ENCODE data around the gene CERS5. TPM values are rescaled to one million over a fixed set of nuclear protein-coding genes. Genes with fewer than 3 reads are reported as not detected.
"Not testable (repeated sequence)": the region's sequence is repeated elsewhere in the genome, so short reads cannot be mapped to it uniquely, and the experiment has no call there.

CERS5 gene
- total RNA-seq, 1 donor from 2014 or later, result 104 TPM

GRCh38 chr12:50187084-50187900 is 20.1 kb upstream of the CERS5 start:
- FAIRE-seq (no peak), DNase-seq (ENCODE audit: low spot score in 2 of 2) (no peak)

GRCh38 chr12:50186681-50187080 is 19.5 kb upstream of the CERS5 start:
- FAIRE-seq (no peak), DNase-seq (ENCODE audit: low spot score in 2 of 2) (no peak)

- DNase-seq (ENCODE audit: low spot score in 2 of 2) (no peak), FAIRE-seq (no peak)
Measured at GRCh38 chr12:50185970-50186663, 18.9 kb upstream of the CERS5 start.

DNA sequence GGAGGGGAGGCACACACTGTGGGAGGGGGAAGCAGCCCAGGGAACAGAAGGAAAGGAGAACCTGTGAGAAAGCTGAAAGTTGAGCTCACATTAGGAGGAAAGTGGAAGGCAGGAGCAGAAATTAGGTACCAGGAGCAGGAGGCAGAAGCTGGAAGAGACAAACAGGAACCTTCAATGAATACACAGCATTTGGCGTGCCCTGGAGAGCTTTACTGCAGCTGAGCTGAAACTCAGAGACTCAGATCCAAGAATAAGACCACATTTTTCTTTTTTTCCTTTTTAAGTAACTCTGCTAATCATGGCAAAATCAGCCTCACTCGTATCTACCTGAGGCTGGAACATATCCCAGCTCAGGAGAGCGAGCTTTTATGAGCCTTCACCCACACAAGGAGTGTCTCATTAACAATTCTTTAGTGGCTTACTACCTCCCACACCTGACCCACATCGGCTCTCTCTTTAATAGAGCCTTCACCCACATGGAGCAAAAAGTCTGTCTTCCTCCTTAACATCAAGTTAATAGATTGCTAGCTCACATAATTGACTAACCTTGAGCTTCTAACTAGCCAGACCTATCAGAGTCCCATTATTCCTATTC is 18.2 kb upstream of the CERS5 start:
- FAIRE-seq (no peak), DNase-seq (ENCODE audit: low spot score in 2 of 2) (no peak)

- no peak for FAIRE-seq
Measured at GRCh38 chr12:50184261-50184660, 17.1 kb upstream of the CERS5 start.

GRCh38 chr12:50182461-50182860 is 15.3 kb upstream of the CERS5 start:
- DNase-seq (ENCODE audit: low spot score in 2 of 2) (no peak), FAIRE-seq (no peak)

More at GRCh38 chr12:50184261-50184660, 17.1 kb upstream of the CERS5 start:
- no peak for DNase-seq (ENCODE audit: low spot score in 2 of 2)

DNA sequence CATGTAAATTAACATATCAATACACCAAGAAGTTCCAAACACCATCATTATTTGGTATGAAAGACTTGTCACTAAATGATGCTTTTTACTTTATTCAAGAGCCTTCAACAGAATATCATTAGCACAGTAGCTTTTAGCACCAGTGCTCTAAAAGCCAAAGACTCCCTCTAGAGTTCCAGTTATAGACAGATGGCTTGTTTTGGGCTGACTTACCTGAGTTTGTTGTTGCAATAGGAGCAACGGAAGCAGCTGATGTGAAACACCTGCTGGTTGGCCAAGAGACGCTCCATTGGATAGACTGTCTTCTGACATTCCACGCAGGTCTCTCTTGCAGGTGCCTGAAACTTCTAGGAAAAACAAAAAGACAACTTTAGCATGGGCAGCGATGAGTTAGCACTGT is 14.5 kb upstream of the CERS5 start:
- no peak for DNase-seq (ENCODE audit: low spot score in 2 of 2)
- FAIRE-seq, result no peak

- DNase-seq (ENCODE audit: low spot score in 2 of 2) (no peak), FAIRE-seq (no peak)
Measured at GRCh38 chr12:50175716-50176026, 8.5 kb upstream of the CERS5 start.

DNA sequence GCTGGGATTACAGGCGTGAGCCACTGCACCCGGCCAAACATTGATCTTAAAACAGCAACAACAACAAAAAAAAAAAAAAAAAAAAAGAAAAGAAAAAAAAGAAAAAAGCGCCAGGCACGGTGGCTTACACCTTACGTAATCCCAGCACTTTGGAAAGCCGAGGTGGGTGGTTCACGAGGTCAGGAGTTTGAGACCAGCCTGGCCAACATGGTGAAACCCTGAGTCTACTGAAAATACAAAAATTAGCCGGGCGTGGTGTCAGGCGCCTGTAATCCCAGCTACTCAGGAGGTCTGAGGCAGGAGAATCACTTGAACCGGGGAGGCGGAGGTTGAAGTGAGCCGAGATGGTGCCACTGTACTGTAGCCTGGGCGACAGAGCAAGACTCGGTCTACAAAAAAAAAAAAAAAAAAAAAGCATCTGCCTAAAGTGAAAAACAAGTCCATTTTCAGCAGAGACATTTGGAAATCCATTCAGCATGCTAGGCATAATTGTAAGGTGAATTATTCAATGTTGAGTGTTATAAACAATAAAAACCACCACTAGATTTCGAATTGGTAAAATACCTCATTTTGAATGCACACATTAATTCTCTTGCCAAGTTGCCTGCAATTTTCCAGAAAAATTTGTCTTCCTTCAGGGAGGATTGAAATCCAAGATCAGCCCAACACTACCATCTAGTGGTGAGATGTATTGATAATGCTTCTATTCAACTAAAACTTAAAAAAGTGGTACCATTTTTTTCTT is 8.0 kb upstream of the CERS5 start:
- DNase-seq (ENCODE audit: low spot score in 2 of 2) (peak; percentile 29 to 51), FAIRE-seq (peak; percentile 79)

DNA sequence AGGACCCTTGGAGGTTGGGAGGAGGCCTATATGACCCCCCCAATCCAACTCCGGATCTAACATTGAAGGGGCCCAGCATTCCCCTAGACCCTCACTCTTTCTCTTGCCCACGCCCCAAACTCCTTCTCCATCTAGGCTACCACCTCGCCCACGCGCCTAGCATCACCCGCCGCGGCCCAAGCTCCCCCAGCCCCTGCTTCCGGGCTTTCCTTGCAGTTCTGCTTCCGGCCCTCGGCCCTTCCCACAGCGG is 445 bp downstream of the CERS5 start:
- no peak for FAIRE-seq

DNA sequence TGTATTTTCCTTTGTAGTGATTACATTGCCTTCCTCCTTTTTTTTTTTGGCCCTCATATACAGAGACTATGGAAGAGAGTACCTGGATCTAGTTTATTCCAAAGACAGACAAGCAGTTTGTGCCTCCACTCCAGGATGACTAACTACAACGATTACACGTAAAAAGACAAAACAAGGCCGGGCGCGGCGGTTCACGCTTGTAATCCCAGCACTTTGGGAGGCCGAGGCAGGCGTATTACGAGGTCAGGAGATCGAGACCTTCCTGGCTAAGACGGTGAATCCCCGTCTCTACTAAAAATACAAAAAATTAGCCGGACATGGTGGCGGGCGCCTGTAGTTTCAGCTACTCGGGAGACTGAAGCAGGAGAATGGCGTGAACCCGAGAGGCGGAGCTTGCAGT is 2.2 kb downstream of the CERS5 start:
- FAIRE-seq (no peak), DNase-seq (ENCODE audit: low spot score in 2 of 2) (no peak)

More for the DNA sequence above, 445 bp downstream of the CERS5 start:
- DNase-seq (ENCODE audit: low spot score in 2 of 2), result no peak

- DNase-seq (ENCODE audit: low spot score in 2 of 2), result no peak
Measured at GRCh38 chr12:50162230-50162629, 4.9 kb downstream of the CERS5 start.

DNA sequence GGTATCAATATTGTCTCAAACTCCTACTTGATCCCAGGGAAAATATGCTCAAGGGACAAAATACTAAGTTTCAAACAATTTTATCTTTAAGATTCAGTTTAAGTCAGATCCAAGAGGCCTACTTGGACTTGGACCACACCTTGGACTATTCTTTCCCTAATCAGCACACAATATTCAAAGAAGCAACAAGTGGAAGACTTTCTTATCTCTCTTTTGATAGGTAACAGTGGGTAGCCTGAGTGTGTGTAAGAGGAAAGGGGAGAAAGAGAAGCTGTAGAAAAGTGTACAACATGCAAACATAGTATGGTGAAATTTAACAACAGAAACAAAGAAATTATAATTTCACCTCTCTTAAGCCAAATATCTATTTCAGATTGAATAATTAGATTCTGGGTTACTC is 6.5 kb downstream of the CERS5 start:
- FAIRE-seq, result no peak
- DNase-seq (ENCODE audit: low spot score in 2 of 2), result no peak

More at GRCh38 chr12:50162230-50162629, 4.9 kb downstream of the CERS5 start:
- FAIRE-seq, result no peak

DNA sequence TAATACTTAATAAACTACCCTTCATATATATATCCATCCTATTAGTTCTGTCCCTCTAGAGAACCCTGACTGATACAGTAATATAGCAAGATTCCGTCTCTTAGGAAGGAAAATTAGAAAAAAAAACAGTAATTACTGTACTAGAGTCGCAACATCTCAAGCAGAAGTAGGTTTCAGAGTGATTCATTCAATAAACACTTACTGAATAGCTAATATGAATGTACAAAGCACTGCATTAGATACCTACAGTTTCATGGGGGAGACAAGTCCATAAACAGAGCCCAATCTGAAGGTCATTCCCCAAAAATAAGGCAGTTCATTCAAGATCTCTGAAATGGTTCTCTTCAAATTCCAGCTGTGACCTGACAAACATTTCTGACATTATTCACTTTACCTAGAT is 9.9 kb downstream of the CERS5 start:
- no peak for DNase-seq (ENCODE audit: low spot score in 2 of 2)
- FAIRE-seq, result no peak

DNA sequence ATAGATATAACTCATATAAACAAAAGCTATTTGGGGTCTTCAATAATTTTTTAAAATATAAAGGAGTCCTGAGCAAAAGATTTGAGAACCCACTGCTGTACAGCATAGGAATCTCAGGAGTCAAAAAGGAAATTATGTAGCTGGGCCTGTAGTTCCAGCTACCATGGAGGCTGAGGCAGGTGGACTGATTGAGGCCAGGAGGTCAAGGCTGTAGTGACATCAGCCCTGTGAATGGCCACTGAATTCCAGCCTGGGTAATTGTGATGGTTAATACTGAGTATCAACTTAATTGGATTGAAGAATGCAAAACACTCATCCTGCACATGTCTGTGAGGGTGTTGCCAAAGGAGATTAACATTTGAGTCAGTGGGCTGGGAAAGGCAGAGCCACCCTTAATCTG is 10.5 kb downstream of the CERS5 start:
- DNase-seq (ENCODE audit: low spot score in 2 of 2), result no peak
- no peak for FAIRE-seq

DNA sequence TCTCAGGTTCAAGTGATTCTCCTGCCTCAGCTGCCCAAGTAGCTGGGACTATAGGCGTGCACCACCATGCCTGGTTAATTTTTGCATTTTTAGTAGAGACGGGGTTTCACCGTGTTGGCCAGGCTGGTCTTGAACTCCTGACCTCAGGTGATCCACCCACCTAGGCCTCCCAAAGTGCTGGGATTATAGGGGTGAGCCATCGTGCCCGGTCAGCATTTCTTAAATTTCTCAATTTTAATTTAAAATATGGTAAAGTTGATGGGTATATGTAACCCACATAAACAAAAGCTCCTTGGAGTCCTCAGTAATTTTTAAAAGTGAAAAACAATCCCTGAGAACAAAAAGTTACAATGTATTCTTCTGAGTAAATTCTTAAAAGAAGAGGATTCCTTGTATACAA is 12.2 kb downstream of the CERS5 start:
- DNase-seq (ENCODE audit: low spot score in 2 of 2); FAIRE-seq: not testable (repeated sequence)

GRCh38 chr12:50151047-50151687 is 16.0 kb downstream of the CERS5 start:
- DNase-seq (ENCODE audit: low spot score in 2 of 2) (no peak), FAIRE-seq (no peak)

DNA sequence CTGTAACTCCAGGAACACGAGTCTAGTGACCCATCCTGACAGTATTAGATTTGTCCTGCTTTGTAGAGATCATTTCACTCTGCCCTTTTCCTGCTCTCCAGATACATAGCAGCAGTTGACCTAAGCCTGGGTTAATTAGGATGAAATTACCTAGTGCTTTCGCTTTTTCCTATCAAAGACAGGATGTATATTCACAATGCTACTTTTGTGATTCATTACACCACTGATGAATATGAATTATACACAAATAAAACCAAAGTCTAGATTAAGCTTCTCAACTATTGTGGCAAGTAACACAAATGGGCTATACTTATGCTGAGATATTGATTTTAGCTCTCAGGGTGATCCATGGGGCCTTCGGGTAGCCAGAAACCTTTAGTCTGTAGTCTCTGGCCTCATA is 17.9 kb downstream of the CERS5 start:
- DNase-seq (ENCODE audit: low spot score in 2 of 2), result no peak
- no peak for FAIRE-seq

DNA sequence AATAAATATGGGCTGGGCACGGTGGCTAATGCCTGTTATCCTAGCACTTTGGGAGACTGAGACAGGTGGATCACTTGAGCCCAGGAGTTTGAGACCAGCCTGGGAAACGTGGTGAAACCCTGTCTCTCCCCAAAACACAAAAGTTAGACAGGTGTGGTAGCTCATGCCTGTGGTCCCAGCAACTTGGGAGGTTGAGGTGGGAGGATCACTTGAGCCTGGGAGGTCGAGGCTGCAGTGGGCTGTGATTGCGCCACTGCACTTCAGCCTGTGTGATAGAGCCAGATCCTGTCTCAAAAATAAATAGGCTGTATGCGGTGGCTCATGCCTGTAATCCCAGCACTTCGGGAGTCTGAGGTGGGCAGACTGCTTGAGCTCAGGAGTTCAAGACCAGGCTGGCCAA is 19.2 kb downstream of the CERS5 start:
- not testable (repeated sequence) for FAIRE-seq; DNase-seq (ENCODE audit: low spot score in 2 of 2)

- FAIRE-seq, result no peak
- DNase-seq (ENCODE audit: low spot score in 2 of 2), result no peak
Measured at GRCh38 chr12:50147281-50147680, 19.9 kb downstream of the CERS5 start.

DNA sequence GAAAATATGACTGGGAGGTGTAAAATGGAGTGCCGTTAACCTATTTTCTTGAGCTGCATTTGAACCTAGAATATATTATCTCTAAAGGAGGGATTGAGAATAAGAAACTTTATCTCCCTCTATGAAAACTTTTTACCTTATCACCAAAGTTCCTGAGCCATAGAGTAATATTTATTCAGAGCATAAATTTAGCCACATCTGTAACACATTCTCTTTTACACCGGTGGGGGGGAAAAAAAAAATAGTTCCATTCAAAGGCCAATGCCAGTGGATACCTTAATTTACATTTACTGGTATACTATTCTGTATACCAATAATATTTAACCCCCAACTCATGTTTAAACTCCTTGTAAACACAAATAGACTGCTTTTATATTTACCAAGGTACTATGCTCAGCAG is 21.7 kb downstream of the CERS5 start:
- FAIRE-seq (no peak), DNase-seq (ENCODE audit: low spot score in 2 of 2) (no peak)

Measured in frontal cortex (tissue), 4 donors.